Natural killer cell (primary cell): Measurements from ENCODE around the gene UQCC5. TPM values are rescaled to one million over a fixed set of nuclear protein-coding genes. Genes with fewer than 3 reads are reported as not detected.

Source experiments
- ATAC-seq, 3 donors: fragments of 150-1000 bp in 2 of 3; fragments of 200-7000 bp in 1 of 3; cut with Tn5 transposase; 1 replicate in 1 of 3; 2 replicates in 2 of 3; pipeline ENCODE4 v1.10.0; 2021; ENCODE audit warnings: mild to moderate bottlenecking in 2 of 3, moderate library complexity in 2 of 3
- DNase-seq, 2 donors: peaks; one replicate each; pipeline versions ENCODE4 v3.0.0 to v3.0.0-alpha.2; 2013 to 2021; ENCODE audit warnings: mixed read lengths in 1 of 2
- H3K27ac ChIP-seq: one replicate; pipeline ENCODE4 v1.5.1; 2013; ENCODE audit warnings: mild to moderate bottlenecking, low read length
- H3K27me3 ChIP-seq: one replicate; pipeline ENCODE4 v1.6.1; 2013; ENCODE audit warnings: low read length; ENCODE audit not compliant: control insufficient read depth, insufficient read depth
- H3K36me3 ChIP-seq: one replicate; pipeline ENCODE4 v1.6.1; 2013; ENCODE audit warnings: low read length; ENCODE audit not compliant: control insufficient read depth, insufficient read depth
- H3K4me1 ChIP-seq: one replicate; pipeline ENCODE4 v1.6.1; 2013; ENCODE audit warnings: low read length; ENCODE audit not compliant: control insufficient read depth, insufficient read depth
- H3K4me3 ChIP-seq: one replicate; pipeline ENCODE4 v1.5.1; 2013; ENCODE audit warnings: low read length
- H3K9me3 ChIP-seq: one replicate; pipeline ENCODE4 v1.6.1; 2013; ENCODE audit warnings: low read length; ENCODE audit not compliant: control insufficient read depth, insufficient read depth
- H3K27ac Mint-ChIP-seq, 2 donors: one replicate each; pipeline ENCODE4 v1.8.0; 2022; ENCODE audit warnings: mild to moderate bottlenecking in 2 of 2, mixed read lengths in 2 of 2, moderate library complexity in 1 of 2
- H3K27me3 Mint-ChIP-seq, 2 donors: one replicate each; pipeline ENCODE4 v1.8.0; 2022; ENCODE audit warnings: low read depth in 2 of 2, mixed read lengths in 2 of 2
- H3K36me3 Mint-ChIP-seq: one replicate; pipeline ENCODE4 v1.8.0; 2022; ENCODE audit warnings: mixed read lengths
- H3K4me1 Mint-ChIP-seq, 2 donors: one replicate each; pipeline ENCODE4 v1.8.0; 2022; ENCODE audit warnings: mixed read lengths in 2 of 2
- H3K4me3 Mint-ChIP-seq: one replicate; pipeline ENCODE4 v1.8.0; 2022; ENCODE audit warnings: mild to moderate bottlenecking, moderate library complexity, mixed read lengths
- H3K9me3 Mint-ChIP-seq, 2 donors: one replicate each; pipeline ENCODE4 v1.8.0; 2022; ENCODE audit warnings: mixed read lengths in 2 of 2
- CTCF ChIP-seq: fragments of 200-600 bp; IDR thresholded peaks from one replicate; pipeline ENCODE4 v1.8.0; 2022; ENCODE audit warnings: antibody characterized with exemption
- WGBS: methylation state at CpG from one replicate; pipeline ENCODE4 v1.1.7; 2013; ENCODE audit warnings: missing lambda C conversion rate; ENCODE audit not compliant: insufficient coverage; 5-methylcytosine and 5-hydroxymethylcytosine counted together
- intact Hi-C: fragments of 100-400 bp; cut with micrococcal nuclease; formaldehyde crosslinking; loops from one replicate; pipeline ENCODE4 v1.14.2; 2022
- total RNA-seq, 4 donors: library from RNA; stranded (reverse); fragments of 120-200 nt in 1 of 4; gene quantifications; one replicate each; pipeline versions ENCODE4 v1.2.3 to v1.2.4, GENCODE V29; 2013 to 2022

UQCC5 gene
- total RNA-seq, 3 donors from 2014 or later (not counting 1 experiment from before 2014, with no cell fraction given) = 4.1 to 9.5 (median 7.3) TPM

DNA sequence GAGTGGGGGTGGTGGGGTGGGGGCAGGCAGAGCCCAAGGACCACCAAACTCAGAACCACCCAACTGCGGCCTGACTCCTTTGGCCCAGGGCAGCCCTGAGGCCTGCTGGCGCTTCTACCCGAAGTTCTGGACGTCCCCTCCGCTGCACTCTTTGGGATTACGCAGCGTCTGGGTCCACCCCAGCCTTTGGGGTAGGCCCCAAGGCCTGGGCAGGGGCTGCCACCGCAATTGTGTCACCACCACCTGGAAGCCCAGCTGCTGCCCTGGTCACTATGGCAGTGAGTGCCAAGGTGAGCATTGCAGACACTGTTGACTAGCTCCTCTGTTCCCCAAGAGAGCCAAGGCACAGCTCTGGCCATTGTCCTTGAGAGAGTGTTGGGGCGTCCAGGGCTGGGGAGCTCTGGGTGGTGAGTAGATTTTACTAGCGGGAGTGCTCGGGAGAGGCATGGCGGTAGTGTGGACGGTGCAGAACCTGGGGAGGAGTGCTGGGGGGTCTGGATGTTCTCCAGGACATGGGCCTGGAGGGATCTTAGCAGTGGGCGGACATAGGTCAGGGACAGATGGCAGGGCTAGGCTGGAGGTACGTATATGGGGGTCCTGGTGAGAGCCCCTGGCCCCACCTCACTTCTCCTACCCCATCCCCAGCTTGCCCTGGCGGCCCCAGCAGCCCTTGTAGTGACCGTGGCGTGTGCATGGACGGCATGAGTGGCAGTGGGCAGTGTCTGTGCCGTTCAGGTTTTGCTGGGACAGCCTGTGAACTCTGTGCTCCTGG lies 15.5 kb upstream of the UQCC5 start:
- H3K4me1 ChIP-seq = no peaks in the 10 kb centered on the region
- no peaks in the 10 kb centered on the region for H3K36me3 Mint-ChIP-seq
- no peak overlapping the region for H3K4me3 Mint-ChIP-seq
- H3K27ac ChIP-seq = no peak overlapping the region
- no peak for TF ChIP-seq CTCF
- intact Hi-C loops = no loop called here
- no peaks in the 10 kb centered on the region for H3K9me3 ChIP-seq
- no peak overlapping the region for H3K27ac Mint-ChIP-seq
- H3K4me1 Mint-ChIP-seq = no peaks in the 10 kb centered on the region
- no peaks in the 10 kb centered on the region for H3K27me3 Mint-ChIP-seq
- H3K27me3 ChIP-seq = no peaks in the 10 kb centered on the region
- WGBS = 89% methylated on average over 20 of the region's 20 CpGs
- no peak for ATAC-seq
- H3K9me3 Mint-ChIP-seq = no peaks in the 10 kb centered on the region
- H3K4me3 ChIP-seq = no peak overlapping the region
- DNase-seq = no peak
- no peaks in the 10 kb centered on the region for H3K36me3 ChIP-seq

DNA sequence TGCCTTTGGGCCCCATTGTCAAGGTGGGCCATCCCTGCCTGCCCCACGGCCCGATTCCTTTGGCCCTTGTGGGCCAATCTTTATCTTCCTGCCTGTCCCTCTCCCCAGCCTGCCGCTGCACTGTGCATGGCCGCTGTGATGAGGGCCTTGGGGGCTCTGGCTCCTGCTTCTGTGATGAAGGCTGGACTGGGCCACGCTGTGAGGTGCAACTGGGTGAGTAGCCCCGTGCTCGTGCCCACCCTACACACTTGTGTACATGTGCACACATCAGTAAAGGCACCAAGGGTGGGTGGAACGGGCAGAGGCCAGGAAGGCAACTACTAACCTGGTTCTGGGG lies 14.9 kb upstream of the UQCC5 start:
- Mint-ChIP-seq H3K4me1 (no peaks in the 10 kb centered on the region), H3K36me3 (no peaks in the 10 kb centered on the region), H3K4me3 (no peak overlapping the region), H3K27ac (no peak overlapping the region), H3K9me3 (no peaks in the 10 kb centered on the region), H3K27me3 (no peaks in the 10 kb centered on the region)
- ATAC-seq = no peak
- Histone ChIP-seq H3K36me3 (no peaks in the 10 kb centered on the region), H3K27me3 (no peaks in the 10 kb centered on the region), H3K4me3 (no peak overlapping the region), H3K9me3 (no peaks in the 10 kb centered on the region), H3K4me1 (no peaks in the 10 kb centered on the region), H3K27ac (no peak overlapping the region)
- TF ChIP-seq CTCF = no peak
- WGBS = 96% methylated on average over 8 of the region's 8 CpGs
- no peak for DNase-seq
- intact Hi-C loops = no loop called here

DNA sequence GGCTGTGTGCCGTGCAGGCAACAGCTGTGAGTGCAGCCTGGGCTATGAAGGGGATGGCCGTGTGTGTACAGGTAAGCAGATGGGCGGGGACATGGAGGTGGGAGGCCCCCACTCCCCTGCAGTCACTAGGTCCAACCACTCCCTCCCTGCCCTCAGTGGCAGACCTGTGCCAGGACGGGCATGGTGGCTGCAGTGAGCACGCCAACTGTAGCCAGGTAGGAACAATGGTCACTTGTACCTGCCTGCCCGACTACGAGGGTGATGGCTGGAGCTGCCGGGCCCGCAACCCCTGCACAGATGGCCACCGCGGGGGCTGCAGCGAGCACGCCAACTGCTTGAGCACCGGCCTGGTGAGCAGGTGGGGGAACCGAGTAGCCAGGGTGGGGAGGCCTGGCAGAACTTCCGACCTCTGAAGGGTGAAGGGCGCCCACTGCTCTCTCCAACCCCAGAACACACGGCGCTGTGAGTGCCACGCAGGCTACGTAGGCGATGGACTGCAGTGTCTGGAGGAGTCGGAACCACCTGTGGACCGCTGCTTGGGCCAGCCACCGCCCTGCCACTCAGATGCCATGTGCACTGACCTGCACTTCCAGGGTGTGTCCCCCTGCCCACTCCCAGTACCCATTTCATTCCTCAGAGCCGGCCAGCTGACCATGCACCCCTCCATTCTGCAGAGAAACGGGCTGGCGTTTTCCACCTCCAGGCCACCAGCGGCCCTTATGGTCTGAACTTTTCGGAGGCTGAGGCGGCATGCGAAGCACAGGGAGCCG lies 14.3 kb upstream of the UQCC5 start:
- no peak for TF ChIP-seq CTCF
- 94% methylated on average over 33 of the region's 33 CpGs for WGBS
- no peaks in the 10 kb centered on the region for H3K27me3 Mint-ChIP-seq
- H3K27ac Mint-ChIP-seq = no peak overlapping the region
- Histone ChIP-seq H3K27me3 (no peaks in the 10 kb centered on the region), H3K36me3 (no peaks in the 10 kb centered on the region), H3K4me3 (no peak overlapping the region), H3K9me3 (no peaks in the 10 kb centered on the region), H3K4me1 (no peaks in the 10 kb centered on the region), H3K27ac (no peak overlapping the region)
- DNase-seq = no peak
- H3K4me1 Mint-ChIP-seq = no peaks in the 10 kb centered on the region
- intact Hi-C loops = no loop called here
- no peaks in the 10 kb centered on the region for H3K36me3 Mint-ChIP-seq
- no peak for ATAC-seq
- H3K4me3 Mint-ChIP-seq = no peak overlapping the region
- no peaks in the 10 kb centered on the region for H3K9me3 Mint-ChIP-seq
